Measurements from ENCODE around the gene HOXA5.

GRCh38 chr7:27102581-27103442 lies 40.7 kb downstream of the HOXA5 start, which contains the start of gene HOXA2:
- TF ChIP-seq ZFP3 (CRISPR knock-in tag; IDR thresholded peaks at IDR 0.05), result no peak
- TF ChIP-seq, protein P1, sequence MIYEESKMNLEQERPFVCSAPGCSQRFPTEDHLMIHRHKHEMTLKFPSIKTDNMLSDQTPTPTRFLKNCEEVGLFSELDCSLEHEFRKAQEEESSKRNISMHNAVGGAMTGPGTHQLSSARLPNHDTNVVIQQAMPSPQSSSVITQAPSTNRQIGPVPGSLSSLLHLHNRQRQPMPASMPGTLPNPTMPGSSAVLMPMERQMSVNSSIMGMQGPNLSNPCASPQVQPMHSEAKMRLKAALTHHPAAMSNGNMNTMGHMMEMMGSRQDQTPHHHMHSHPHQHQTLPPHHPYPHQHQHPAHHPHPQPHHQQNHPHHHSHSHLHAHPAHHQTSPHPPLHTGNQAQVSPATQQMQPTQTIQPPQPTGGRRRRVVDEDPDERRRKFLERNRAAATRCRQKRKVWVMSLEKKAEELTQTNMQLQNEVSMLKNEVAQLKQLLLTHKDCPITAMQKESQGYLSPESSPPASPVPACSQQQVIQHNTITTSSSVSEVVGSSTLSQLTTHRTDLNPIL (CRISPR knock-in tag; IDR thresholded peaks at IDR 0.05; ENCODE audit: low read depth), result no peak
- no peak for TF ChIP-seq ISL1 (CRISPR knock-in tag; IDR thresholded peaks at IDR 0.05)
- TF ChIP-seq ZC3H10 (CRISPR knock-in tag; IDR thresholded peaks at IDR 0.05), result no peak
- no peak for TF ChIP-seq GLIS3 (CRISPR knock-in tag; IDR thresholded peaks at IDR 0.05)
- no peak for TF ChIP-seq ARNTL (CRISPR knock-in tag; IDR thresholded peaks at IDR 0.05; ENCODE audit: borderline replicate concordance, low read depth)
- TF ChIP-seq ESRRG (CRISPR knock-in tag; IDR thresholded peaks at IDR 0.05), result no peak
- TF ChIP-seq SNAI2 (CRISPR knock-in tag; IDR thresholded peaks at IDR 0.05), result no peak
